Caco-2 (cell line): ENCODE measurements around the gene LRRC7. TPM values are rescaled to one million over a fixed set of nuclear protein-coding genes. Genes with fewer than 3 reads are reported as not detected.

ENCODE experiments used
- BruUV-seq: library from RNA; stranded (reverse); fragments of 400-500 nt; replicated peaks from 2 replicates; lab custom pipeline; 2021; lab: Mats Ljungman, UMichigan
- CTCF ChIA-PET: fragments of 300-600 bp; sonication (Branson Sonifier 250); formaldehyde crosslinking; loops from one replicate; lab custom pipeline; 2022; ENCODE audit warnings: antibody characterized with exemption; lab: Charles Lee
- POLR2A ChIA-PET: fragments of 300-600 bp; sonication (Branson Sonifier 250); formaldehyde crosslinking; loops from one replicate; lab custom pipeline; 2022; ENCODE audit warnings: antibody characterized with exemption; lab: Charles Lee
- DNase-seq, 2 experiments: peaks; one replicate each; pipeline versions ENCODE4 v3.0.0 to v3.0.0-alpha.2; 2020 to 2022
- H3K27me3 ChIP-seq: replicated peaks from 2 replicates; pipeline ENCODE4 v1.6.0; 2011; ENCODE audit warnings: low read length; ENCODE audit not compliant: control insufficient read depth, insufficient read depth
- H3K36me3 ChIP-seq: 2 replicates; pipeline ENCODE4 v1.5.1; 2011; ENCODE audit warnings: low read length; ENCODE audit not compliant: control insufficient read depth, insufficient read depth
- H3K4me1 ChIP-seq: fragments of 250-450 bp; sonication (Bioruptor Pico); 2 replicates; pipeline ENCODE4 v1.5.1; 2020; ENCODE audit warnings: mild to moderate bottlenecking
- H3K4me3 ChIP-seq: 2 replicates; pipeline ENCODE4 v1.5.1; 2011; ENCODE audit warnings: low read depth, mild to moderate bottlenecking, control low read depth, low read length
- H3K9me3 ChIP-seq: fragments of 250-450 bp; sonication (Bioruptor Pico); 2 replicates; pipeline ENCODE4 v1.5.1; 2020; ENCODE audit warnings: mild to moderate bottlenecking, moderate library complexity
- H3K27ac Mint-ChIP-seq: one replicate; pipeline ENCODE4 v1.8.0; 2022; ENCODE audit warnings: mixed read lengths; ENCODE audit not compliant: unreplicated experiment
- H3K27me3 Mint-ChIP-seq: one replicate; pipeline ENCODE4 v1.8.0; 2022; ENCODE audit warnings: mixed read lengths; ENCODE audit not compliant: insufficient read depth, unreplicated experiment
- H3K36me3 Mint-ChIP-seq: one replicate; pipeline ENCODE4 v1.8.0; 2022; ENCODE audit warnings: mild to moderate bottlenecking, mixed read lengths; ENCODE audit not compliant: insufficient read depth, unreplicated experiment
- H3K4me1 Mint-ChIP-seq: one replicate; pipeline ENCODE4 v1.8.0; 2022; ENCODE audit warnings: low read depth, mixed read lengths; ENCODE audit not compliant: unreplicated experiment
- H3K4me3 Mint-ChIP-seq: one replicate; pipeline ENCODE4 v1.8.0; 2022; ENCODE audit warnings: mild to moderate bottlenecking, moderate library complexity, mixed read lengths; ENCODE audit not compliant: unreplicated experiment
- H3K9me3 Mint-ChIP-seq: one replicate; pipeline ENCODE4 v1.8.0; 2022; ENCODE audit warnings: mixed read lengths; ENCODE audit not compliant: unreplicated experiment
- intact Hi-C: fragments of 100-400 bp; cut with micrococcal nuclease; formaldehyde crosslinking; loops from one replicate; pipeline ENCODE4 v1.10.0; 2022; ENCODE audit not compliant: unreplicated experiment
- total RNA-seq: library from RNA; stranded (reverse); gene quantifications from 2 replicates; pipeline ENCODE4 v1.2.3, GENCODE V29; 2022
- TF ChIP-seq, protein P1 (sequence below), 2 experiments: fragments of 200-600 bp in 1 of 2; IDR thresholded peaks; 1 replicate in 1 of 2; 2 replicates in 1 of 2; pipeline versions ENCODE4 v1.5.1 to v1.8.0; 2011 to 2022; ENCODE audit warnings: antibody characterized with exemption in 1 of 2, control low read depth in 1 of 2, inconsistent platforms in 1 of 2, low read depth in 1 of 2, low read length in 1 of 2, mild to moderate bottlenecking in 1 of 2, moderate library complexity in 1 of 2; ENCODE audit not compliant: insufficient read depth in 1 of 2, severe bottlenecking in 1 of 2, unreplicated experiment in 1 of 2

Gene LRRC7
- total RNA-seq, 1 experiment from 2014 or later = 8.5 TPM

DNA sequence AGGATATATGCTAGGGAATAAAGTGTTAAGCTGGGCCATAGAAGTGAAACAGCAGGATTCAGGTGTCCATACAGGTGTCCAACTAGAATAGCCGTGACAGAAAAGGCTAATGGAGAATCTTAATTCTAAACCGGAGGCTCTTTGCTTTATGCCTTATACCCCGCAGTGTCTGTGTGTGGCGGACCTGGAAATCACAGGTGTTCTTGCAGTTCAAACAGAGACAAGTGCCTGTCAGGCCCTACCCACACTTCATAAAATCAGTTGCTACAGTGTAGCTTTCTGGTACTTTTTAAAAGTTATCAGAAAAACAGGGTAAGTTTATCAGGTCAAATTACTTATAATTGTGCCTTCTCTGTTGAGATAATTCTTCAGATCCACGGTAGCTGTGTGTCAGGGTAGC is 293.9 kb downstream of the LRRC7 start:
- Histone ChIP-seq H3K9me3 (no peaks in the 10 kb centered on the region), H3K4me1 (no peaks in the 10 kb centered on the region), H3K27me3 (no peaks in the 10 kb centered on the region), H3K36me3 (no peaks in the 10 kb centered on the region), H3K4me3 (no peak overlapping the region)
- Mint-ChIP-seq H3K27ac (no peak overlapping the region), H3K9me3 (no peaks in the 10 kb centered on the region), H3K4me3 (no peak overlapping the region), H3K36me3 (no peaks in the 10 kb centered on the region), H3K27me3 (no peaks in the 10 kb centered on the region), H3K4me1 (no peaks in the 10 kb centered on the region)
- intact Hi-C loops = no loop called here
- TF ChIP-seq, protein P1, sequence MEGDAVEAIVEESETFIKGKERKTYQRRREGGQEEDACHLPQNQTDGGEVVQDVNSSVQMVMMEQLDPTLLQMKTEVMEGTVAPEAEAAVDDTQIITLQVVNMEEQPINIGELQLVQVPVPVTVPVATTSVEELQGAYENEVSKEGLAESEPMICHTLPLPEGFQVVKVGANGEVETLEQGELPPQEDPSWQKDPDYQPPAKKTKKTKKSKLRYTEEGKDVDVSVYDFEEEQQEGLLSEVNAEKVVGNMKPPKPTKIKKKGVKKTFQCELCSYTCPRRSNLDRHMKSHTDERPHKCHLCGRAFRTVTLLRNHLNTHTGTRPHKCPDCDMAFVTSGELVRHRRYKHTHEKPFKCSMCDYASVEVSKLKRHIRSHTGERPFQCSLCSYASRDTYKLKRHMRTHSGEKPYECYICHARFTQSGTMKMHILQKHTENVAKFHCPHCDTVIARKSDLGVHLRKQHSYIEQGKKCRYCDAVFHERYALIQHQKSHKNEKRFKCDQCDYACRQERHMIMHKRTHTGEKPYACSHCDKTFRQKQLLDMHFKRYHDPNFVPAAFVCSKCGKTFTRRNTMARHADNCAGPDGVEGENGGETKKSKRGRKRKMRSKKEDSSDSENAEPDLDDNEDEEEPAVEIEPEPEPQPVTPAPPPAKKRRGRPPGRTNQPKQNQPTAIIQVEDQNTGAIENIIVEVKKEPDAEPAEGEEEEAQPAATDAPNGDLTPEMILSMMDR (IDR thresholded peaks at IDR 0.05; ENCODE audit: insufficient read depth in 1 of 2, low read depth in 1 of 2, low read length in 1 of 2, severe bottlenecking in 1 of 2, unreplicated experiment in 1 of 2) = no peak
- CTCF ChIA-PET = no interaction called here
- POLR2A ChIA-PET = no interaction called here
- no TSS peak for BruUV-seq
- DNase-seq = no peak

DNA sequence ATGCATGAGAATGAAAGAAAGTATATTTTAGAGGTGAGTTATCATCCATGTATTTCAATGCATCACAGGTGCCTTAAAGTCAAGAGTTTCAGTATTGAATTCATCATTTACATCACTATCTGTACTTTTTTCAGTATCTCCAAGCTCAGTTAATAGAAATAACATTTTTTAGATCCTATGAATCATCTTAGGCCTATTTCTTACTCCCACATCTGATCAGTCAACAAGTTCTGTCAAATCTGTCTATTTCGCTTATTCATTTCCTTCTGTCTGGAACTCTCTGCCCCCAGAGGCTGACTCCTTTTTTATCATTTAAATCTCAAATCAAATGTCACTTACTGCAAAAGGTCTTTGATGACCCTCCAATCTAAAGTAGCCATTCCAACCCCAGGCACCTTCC is 295.2 kb downstream of the LRRC7 start:
- no peaks in the 10 kb centered on the region for H3K9me3 Mint-ChIP-seq
- H3K4me1 Mint-ChIP-seq = no peaks in the 10 kb centered on the region
- ChIA-PET POLR2A (no interaction called here), CTCF (no interaction called here)
- TF ChIP-seq, protein P1 (IDR thresholded peaks at IDR 0.05; ENCODE audit: insufficient read depth in 1 of 2, low read depth in 1 of 2, low read length in 1 of 2, severe bottlenecking in 1 of 2, unreplicated experiment in 1 of 2) = no peak
- no peaks in the 10 kb centered on the region for H3K27me3 ChIP-seq
- no peak overlapping the region for H3K4me3 ChIP-seq
- BruUV-seq = no TSS peak
- intact Hi-C loops = no loop called here
- no peaks in the 10 kb centered on the region for H3K36me3 ChIP-seq
- no peak overlapping the region for H3K4me3 Mint-ChIP-seq
- DNase-seq = no peak
- no peaks in the 10 kb centered on the region for H3K27me3 Mint-ChIP-seq
- H3K9me3 ChIP-seq = no peaks in the 10 kb centered on the region
- no peaks in the 10 kb centered on the region for H3K36me3 Mint-ChIP-seq
- H3K4me1 ChIP-seq = no peaks in the 10 kb centered on the region
- H3K27ac Mint-ChIP-seq = no peak overlapping the region

DNA sequence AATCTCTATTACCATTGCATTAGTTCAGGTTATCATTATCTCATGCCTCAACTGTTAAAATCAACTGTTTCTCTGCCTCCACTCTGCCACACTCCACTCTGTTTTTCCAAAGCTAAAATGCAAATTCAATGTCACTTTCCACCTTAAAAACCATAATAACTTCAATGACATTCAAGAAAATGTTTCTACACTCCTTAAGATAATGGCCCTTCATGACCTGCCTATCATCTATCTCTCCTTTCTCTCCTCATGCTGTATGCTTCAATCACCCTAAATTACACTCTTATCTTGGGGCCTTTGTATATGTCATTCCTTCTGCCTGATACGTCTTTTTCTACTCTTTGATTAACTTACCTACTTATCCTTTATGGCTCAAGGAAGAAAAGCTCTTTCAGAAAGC is 296.0 kb downstream of the LRRC7 start:
- Mint-ChIP-seq H3K4me1 (no peaks in the 10 kb centered on the region), H3K9me3 (no peaks in the 10 kb centered on the region), H3K4me3 (no peak overlapping the region), H3K27ac (no peak overlapping the region), H3K27me3 (no peaks in the 10 kb centered on the region), H3K36me3 (no peaks in the 10 kb centered on the region)
- no peak overlapping the region for H3K4me3 ChIP-seq
- no peaks in the 10 kb centered on the region for H3K9me3 ChIP-seq
- TF ChIP-seq, protein P1 (IDR thresholded peaks at IDR 0.05; ENCODE audit: insufficient read depth in 1 of 2, low read depth in 1 of 2, low read length in 1 of 2, severe bottlenecking in 1 of 2, unreplicated experiment in 1 of 2) = no peak
- no peaks in the 10 kb centered on the region for H3K36me3 ChIP-seq
- H3K4me1 ChIP-seq = no peaks in the 10 kb centered on the region
- no TSS peak for BruUV-seq
- no peak for DNase-seq
- CTCF ChIA-PET = no interaction called here
- POLR2A ChIA-PET = no interaction called here
- no peaks in the 10 kb centered on the region for H3K27me3 ChIP-seq
- intact Hi-C loops = no loop called here
